Renal cortex interstitium (tissue), 15 donors: ENCODE results near the gene UGT1A7. TPM values are rescaled to one million over a fixed set of nuclear protein-coding genes. Genes with fewer than 3 reads are reported as not detected.
"Not testable (repeated sequence)": the region's sequence is repeated elsewhere in the genome, so short reads cannot be mapped to it uniquely, and the experiment has no call there.

Experiments
- DNase-seq, 11 donors: peaks; one replicate each; pipeline ENCODE4 v3.0.0-alpha.2; 2013; ENCODE audit warnings: low read depth in 9 of 11, low spot score in 4 of 11; ENCODE audit errors: extremely low read depth in 1 of 11
- long read RNA-seq, 16 experiments: transcript quantifications; one replicate each; lab custom pipeline, GENCODE V29; 2026
- polyA plus RNA-seq, 3 donors: library from polyadenylated mRNA; unstranded; fragments of 120-200 nt; gene quantifications; one replicate each; pipeline ENCODE4 v1.2.1, GENCODE V29; 2013; ENCODE audit not compliant: insufficient read length in 3 of 3

The UGT1A7 gene
- under 1 TPM in 1 of 3 donors, not detected in 2; 0.09 TPM for polyA plus RNA-seq
- long read RNA-seq, donor 1: 0 reads
- long read RNA-seq, donor 2: 0 reads
- long read RNA-seq, donor 3: 0 reads
- long read RNA-seq, donor 4: 0 reads
- long read RNA-seq, donor 5: 0 reads
- long read RNA-seq, donor 6: 0 reads
- long read RNA-seq, donor 7: 0 reads
- long read RNA-seq, donor 8: 0 reads
- long read RNA-seq, donor 9: 0 reads
- long read RNA-seq, donor 10: 0 reads
- long read RNA-seq, donor 11: 0 reads
- long read RNA-seq, donor 12: 0 reads
- long read RNA-seq, donor 13: 0 reads
- long read RNA-seq, donor 14: 0 reads
- long read RNA-seq, donor 15: 0 reads
- long read RNA-seq, donor 16: 0 reads

DNA sequence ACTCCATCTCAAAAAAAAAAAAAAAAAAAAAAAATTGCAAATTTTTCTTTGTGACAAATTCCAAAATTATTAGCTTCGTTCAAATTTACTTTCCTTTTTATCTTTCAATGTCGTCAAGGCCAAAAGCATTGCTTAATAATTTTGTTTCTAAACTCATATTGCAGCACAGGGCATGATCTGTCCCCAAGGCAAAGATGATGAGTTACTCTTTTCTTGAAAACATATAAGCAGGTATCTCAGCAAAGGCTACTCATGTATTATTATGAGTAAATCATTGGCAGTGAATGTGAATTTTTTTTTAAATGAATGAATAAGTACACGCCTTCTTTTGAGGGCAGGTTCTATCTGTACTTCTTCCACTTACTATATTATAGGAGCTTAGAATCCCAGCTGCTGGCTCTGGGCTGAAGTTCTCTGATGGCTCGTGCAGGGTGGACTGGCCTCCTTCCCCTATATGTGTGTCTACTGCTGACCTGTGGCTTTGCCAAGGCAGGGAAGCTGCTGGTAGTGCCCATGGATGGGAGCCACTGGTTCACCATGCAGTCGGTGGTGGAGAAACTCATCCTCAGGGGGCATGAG, at the start of gene UGT1A7:
Gene UGT1A7 (plus strand): TSS at position 381 of the 579 bp plus-strand sequence. CDS start 37 bp downstream, at position 418.
- no peak for DNase-seq

- DNase-seq: not testable (repeated sequence)
Observed at GRCh38 chr2:233636306-233636705, 45.4 kb upstream of the UGT1A7 start, which contains the start of gene UGT1A10. Gene UGT1A10 (plus strand): TSS chr2:233636448. CDS start chr2:233636523, 75 bp downstream.

GRCh38 chr2:233638836-233639235, 42.9 kb upstream of the UGT1A7 start:
- DNase-seq: no peak

DNA sequence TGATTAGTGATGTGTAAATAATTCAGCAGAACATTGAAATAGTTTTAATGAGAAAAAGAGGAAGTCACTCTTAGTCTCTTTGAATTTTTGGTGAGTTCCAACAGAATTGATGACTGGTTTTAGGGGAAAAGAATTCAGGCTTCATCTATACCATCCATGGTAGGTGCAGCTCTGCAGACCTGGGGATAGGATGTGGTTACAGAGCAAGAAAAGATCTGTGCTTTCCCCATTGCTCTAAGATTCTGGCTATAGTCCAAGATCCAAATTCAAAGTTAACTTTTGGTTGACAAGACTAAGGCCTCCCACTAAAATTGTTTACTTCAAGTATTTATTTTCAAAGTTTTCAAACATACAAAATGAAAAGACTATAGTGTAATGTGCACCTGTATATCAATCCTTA, 41.8 kb upstream of the UGT1A7 start:
- DNase-seq: no peak

DNA sequence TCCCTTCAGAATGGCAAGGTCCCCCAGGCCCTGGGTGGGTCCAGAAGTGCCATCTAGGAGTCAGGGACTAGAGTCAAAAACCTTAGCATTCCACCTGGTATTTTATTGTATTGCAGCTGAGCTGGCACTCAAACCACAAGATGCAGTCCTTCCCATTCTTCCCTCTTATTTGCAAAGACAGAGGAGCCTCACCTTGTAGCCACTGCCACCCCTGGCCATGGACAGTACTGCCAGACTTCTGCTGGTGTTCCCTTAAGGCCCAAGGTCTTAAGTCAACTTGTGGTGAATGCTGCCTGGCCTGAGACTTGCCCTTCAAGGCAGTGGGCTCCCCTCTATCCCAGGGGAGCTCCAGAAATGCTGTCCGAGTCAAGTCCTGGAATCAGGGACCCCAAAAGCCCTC, 38.6 kb upstream of the UGT1A7 start:
- no peak for DNase-seq

- DNase-seq: not testable (repeated sequence)
Observed at GRCh38 chr2:233646033-233646432, 35.7 kb upstream of the UGT1A7 start.

DNA sequence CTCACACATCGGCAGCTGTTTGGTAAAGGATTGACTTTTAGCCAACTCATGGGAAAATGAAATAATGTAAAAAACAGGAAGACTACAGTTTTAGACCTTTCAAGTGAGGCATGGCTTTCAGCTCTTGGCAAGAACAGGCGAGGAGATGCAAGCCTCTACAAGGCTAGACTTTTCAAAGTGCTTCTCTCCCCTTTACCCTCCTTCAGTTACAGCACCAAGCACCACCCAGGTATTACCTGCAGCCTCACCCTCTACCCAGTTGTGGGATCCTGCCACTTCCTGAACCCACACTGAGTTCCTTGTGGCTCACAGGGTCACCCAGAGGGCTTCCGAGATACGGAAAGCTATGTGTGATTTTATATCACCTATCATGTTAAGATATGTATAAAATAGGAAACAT, 30.7 kb upstream of the UGT1A7 start:
- DNase-seq: no peak

DNA sequence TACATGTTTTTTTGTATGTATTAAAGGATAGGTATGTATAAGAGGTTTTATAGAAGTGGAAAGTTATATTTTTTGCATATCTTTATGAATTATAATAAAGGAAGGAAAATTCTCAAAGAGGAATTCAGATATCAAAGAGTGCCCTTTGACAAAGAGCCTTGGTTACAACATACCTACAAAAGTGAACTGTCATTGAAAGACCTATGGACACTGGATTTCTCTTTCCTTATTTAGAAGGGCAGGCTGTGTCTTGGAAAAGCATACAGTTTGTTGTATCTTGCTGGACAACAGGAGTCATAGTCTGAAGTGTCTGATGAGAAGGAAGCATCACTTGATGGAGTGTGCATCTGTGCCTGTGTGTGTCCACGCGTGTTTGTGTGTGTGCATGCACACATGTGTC, 30.3 kb upstream of the UGT1A7 start:
- DNase-seq: no peak

DNA sequence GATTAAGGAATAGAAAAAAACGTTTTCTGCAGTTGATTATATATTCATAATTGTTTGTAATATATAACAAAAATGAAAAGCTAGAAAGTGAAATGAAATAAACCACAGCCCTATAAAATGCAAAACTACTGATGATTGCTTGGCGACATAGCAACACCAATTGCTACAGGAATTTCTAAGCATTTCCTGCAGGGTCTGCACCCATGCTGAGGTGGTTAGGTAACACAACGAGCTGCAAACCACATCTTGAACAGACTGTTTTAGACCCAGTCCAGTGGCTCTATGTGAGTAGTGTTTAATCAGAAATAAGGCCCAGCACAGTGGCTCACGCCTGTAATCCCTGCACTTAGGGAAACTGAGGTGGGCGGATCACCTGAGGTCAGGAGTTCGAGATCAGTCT, 27.2 kb upstream of the UGT1A7 start:
- no peak for DNase-seq

DNA sequence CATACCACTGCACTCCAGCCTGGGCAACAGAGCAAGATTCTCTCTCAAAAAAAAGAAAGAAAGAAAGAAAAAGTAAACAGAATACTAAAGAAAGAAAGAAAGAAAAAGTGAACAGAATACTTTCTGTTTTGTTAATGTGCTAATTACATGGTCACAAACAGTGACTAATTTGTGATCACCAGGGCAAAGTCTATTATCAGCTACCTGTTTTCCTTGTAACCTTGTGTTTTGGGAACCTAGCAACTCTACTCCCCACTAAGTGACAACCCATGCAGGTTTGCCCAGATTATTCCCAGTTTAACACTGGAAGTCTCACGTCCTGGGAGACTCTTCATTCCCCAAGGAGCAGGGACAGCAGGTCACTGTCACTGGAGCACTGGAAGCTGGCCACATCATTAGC, 26.7 kb upstream of the UGT1A7 start:
- no peak for DNase-seq

DNA sequence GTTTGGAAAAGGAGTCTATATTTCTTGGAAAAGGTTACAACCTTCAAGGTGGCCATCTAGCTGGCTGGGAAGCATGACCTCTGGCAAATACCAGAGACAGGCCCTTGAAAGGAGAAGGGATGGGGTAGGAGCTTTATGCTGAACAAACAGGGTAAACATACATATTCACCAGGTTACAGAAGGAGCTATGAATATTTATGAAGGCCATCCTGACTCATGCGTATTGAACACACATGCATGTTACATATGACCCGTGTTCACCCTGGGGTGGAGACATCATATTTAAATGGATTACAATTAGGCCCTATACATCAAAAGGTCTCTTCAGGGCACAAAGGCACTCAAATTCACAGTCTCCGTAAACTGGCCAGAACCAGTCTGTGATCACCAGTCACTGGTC, 25.8 kb upstream of the UGT1A7 start:
- DNase-seq: not testable (repeated sequence)

GRCh38 chr2:233656443-233656842, 25.3 kb upstream of the UGT1A7 start:
- DNase-seq: no peak

DNA sequence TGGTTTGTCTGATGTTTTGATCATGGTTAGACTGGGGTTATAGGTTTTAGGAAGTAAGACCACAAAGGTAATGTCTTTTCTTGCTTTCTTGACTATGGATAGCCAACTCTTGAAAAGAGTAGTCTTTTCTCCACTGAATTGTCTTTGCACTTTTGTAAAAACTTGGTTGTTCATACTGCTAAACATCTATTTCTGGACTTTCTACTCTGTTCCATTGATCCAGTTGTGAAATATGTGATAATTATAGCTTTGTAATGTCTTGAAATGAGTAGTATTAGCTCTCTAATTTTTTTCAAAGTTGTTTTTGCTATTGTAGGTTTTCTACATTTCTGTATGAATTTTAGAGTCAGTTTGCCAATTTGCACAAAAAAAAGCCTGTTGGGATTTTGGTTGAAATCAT, 23.1 kb upstream of the UGT1A7 start:
- DNase-seq: no peak

GRCh38 chr2:233663911-233664310, 17.8 kb upstream of the UGT1A7 start:
- no peak for DNase-seq

DNA sequence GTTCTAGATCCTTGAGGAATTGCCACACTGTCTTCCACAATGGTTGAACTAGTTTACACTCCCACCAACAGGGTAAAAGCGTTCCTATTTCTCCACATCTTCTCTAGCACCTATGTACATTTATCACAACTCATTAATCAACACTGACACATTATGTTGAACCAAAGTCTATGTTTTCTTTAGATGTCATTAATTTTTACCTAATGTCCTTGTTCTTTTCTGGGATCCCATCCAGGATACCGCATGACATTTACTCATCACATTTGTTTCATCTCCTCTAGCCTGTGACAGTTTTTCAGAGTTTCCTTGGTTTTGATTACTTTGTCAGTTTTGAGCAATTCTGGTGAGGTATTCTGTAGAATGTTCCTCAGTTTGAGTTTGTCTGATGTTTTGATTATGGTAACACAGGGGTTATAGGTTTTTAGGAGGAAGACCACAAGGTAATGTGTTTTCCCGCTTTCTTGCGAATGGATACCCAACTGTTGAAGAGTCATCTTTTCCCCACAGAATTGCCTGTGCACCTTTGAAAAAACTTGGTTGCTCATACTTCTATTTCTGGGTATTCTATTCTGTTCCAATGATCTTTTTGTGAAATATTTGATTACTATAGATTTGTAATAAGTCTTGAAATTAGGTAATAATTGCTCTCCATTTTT, 13.0 kb upstream of the UGT1A7 start:
- no peak for DNase-seq

- DNase-seq: no peak
Observed at GRCh38 chr2:233671290-233672161, 10.2 kb upstream of the UGT1A7 start, which contains the start of gene UGT1A9. Gene UGT1A9 (plus strand): TSS chr2:233671898. CDS start chr2:233671935, 37 bp downstream.

DNA sequence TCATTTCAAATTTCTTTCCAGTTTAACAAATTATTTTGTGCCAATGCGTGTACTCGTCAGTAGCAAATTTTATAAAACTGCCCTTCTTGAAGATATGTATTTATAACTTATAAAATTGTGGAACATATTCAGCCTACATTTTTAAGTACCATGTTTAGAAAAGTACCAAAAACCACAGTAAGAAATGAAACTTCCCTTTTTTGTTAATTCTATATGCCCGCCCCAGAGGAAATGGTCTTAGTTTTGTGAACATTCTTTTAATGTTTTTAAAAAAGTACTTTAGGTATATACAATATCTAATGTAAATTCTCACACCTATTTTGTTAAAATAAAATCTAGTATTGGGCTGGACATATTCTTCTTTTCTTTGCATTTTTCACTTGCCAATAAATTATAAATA, 8.8 kb upstream of the UGT1A7 start:
- DNase-seq: no peak

DNA sequence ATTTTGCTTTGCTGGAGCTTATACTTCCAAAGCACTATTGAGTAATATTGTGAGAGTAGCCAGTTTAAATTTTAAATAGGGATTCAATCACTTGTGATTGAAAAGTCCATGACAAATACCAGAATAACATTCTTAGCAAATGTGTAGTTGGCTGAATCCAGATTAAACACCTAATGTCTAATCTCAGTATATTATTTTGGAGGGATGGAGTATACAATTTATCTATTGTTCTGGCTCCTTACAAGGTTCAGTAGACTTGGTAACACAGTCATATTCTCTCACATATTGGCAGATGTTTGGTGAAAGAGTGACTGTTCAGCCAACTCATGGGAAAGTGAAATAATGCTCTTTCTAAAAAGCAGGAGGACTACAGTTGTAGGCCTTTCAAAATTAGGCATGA, 7.8 kb upstream of the UGT1A7 start:
- no peak for DNase-seq

DNA sequence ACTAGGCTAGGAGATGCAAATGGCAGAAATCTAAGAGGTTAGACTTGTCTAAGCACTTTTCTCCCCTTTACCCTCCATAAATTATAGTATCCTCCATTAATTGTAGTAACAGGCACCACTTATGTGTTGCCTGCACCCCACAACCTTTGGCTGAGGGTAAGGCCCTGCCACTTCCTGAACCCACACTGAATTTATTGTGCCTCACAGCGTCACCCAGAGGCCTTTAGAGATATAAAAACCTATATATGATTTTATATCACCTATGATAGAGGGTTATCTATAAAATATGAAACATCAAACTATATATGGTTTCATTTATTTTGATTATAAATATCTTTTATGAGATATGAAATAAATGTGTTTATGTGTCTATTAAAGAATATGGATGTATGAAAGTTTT, 7.4 kb upstream of the UGT1A7 start:
- DNase-seq: no peak
